NCI-H146 treated with DMSO at 0.1 percent for 48 hours (cell line): ENCODE results near the gene FAHD2A.
"Not testable (repeated sequence)": the region's sequence is repeated elsewhere in the genome, so short reads cannot be mapped to it uniquely, and the experiment has no call there.

Source experiments
- DNase-seq: peaks from one replicate; lab custom pipeline; 2025; ENCODE audit not compliant: unreplicated experiment; lab: John Stamatoyannopoulos, UW

The FAHD2A gene

GRCh38 chr2:95375532-95376150 is 26.9 kb upstream of the FAHD2A start:
- no peak for DNase-seq

- no peak for DNase-seq
These were observed 25.9 kb upstream of the FAHD2A start for GRCh38 chr2:95376311-95377215.

- no peak for DNase-seq
These were observed 25.0 kb upstream of the FAHD2A start for GRCh38 chr2:95377216-95378123.

GRCh38 chr2:95378281-95378680 is 24.2 kb upstream of the FAHD2A start:
- DNase-seq, result not testable (repeated sequence)

- no peak for DNase-seq
These were observed 23.1 kb upstream of the FAHD2A start for GRCh38 chr2:95379371-95379831.

- no peak for DNase-seq
These were observed 22.2 kb upstream of the FAHD2A start for GRCh38 chr2:95380280-95380679.

GRCh38 chr2:95380731-95381130 is 21.8 kb upstream of the FAHD2A start:
- no peak for DNase-seq

GRCh38 chr2:95381212-95382191 is 21.0 kb upstream of the FAHD2A start:
- no peak for DNase-seq

GRCh38 chr2:95382192-95382591 is 20.3 kb upstream of the FAHD2A start:
- DNase-seq, result no peak

- DNase-seq, result no peak
These were observed 19.5 kb upstream of the FAHD2A start for GRCh38 chr2:95382686-95383634.

- no peak for DNase-seq
These were observed 18.9 kb upstream of the FAHD2A start for GRCh38 chr2:95383635-95384027.

- no peak for DNase-seq
These were observed 17.5 kb upstream of the FAHD2A start for GRCh38 chr2:95384854-95385569.

GRCh38 chr2:95385570-95385984 is 16.9 kb upstream of the FAHD2A start:
- no peak for DNase-seq

GRCh38 chr2:95386031-95386430 is 16.5 kb upstream of the FAHD2A start:
- DNase-seq, result no peak

- no peak for DNase-seq
These were observed 15.2 kb upstream of the FAHD2A start for GRCh38 chr2:95387358-95387757.

- DNase-seq, result no peak
These were observed 14.3 kb upstream of the FAHD2A start for GRCh38 chr2:95388091-95388692.

- no peak for DNase-seq
These were observed 13.7 kb upstream of the FAHD2A start for GRCh38 chr2:95388856-95389244.
